ENCODE results near the gene ACYP1. TPM values are rescaled to one million over a fixed set of nuclear protein-coding genes. Genes with fewer than 3 reads are reported as not detected.

ACYP1 gene
- total RNA-seq, 1 donor from 2014 or later: 4.2 TPM

DNA sequence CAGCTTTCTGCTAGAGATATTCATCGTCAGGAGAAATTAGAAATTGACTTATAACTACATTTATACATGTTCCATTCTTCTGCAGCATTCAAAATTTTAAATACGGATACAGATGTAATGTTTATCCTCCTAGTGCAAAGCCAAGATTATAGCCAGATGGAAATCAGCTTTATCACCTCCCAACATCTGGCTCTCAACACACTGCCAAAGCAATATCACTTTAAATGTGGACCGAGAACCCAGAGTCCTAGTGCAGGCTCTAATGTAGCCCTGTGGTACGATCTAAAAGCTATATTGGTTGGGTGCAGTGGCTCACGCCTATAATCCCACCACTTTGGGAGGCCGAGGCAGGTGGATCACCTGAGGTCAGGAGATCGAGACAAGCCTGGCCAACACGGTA is 19.1 kb downstream of the ACYP1 start:
- Mint-ChIP-seq H3K4me1 (ENCODE audit: low read depth) (peaks cover 25% of the 10 kb centered on the region), H3K4me3 (ENCODE audit: unreplicated experiment) (no peak overlapping the region), H3K36me3 (ENCODE audit: low read depth) (peaks cover 2% of the 10 kb centered on the region), H3K27me3 (ENCODE audit: low read depth) (no peaks in the 10 kb centered on the region), H3K9me3 (ENCODE audit: low read depth) (no peaks in the 10 kb centered on the region), H3K27ac (ENCODE audit: unreplicated experiment) (no peak overlapping the region)
- TF ChIP-seq, protein P1, sequence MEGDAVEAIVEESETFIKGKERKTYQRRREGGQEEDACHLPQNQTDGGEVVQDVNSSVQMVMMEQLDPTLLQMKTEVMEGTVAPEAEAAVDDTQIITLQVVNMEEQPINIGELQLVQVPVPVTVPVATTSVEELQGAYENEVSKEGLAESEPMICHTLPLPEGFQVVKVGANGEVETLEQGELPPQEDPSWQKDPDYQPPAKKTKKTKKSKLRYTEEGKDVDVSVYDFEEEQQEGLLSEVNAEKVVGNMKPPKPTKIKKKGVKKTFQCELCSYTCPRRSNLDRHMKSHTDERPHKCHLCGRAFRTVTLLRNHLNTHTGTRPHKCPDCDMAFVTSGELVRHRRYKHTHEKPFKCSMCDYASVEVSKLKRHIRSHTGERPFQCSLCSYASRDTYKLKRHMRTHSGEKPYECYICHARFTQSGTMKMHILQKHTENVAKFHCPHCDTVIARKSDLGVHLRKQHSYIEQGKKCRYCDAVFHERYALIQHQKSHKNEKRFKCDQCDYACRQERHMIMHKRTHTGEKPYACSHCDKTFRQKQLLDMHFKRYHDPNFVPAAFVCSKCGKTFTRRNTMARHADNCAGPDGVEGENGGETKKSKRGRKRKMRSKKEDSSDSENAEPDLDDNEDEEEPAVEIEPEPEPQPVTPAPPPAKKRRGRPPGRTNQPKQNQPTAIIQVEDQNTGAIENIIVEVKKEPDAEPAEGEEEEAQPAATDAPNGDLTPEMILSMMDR (IDR thresholded peaks at IDR 0.05): no peak
- DNase-seq (ENCODE audit: low spot score): no peak

DNA sequence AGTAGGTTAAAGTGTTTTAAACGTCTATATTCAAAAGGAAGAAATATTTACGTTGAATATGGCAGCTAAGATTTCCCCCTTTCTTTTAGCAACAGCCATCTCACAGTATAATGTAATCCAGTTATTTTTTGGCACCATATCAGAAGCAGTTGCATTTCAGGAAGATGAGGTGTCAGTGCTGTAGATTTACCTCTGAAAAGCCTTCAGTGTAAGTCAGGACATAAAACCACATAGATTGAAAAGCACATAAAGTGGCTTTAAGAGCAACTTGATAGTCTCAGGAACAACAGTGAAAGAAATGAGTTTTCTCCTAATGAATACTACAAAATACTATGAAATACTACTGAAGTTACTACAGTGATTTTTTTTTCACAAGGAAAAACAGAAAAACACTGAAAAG is 19.5 kb downstream of the ACYP1 start:
- H3K4me1 Mint-ChIP-seq (ENCODE audit: low read depth): peaks cover 24% of the 10 kb centered on the region
- H3K27me3 Mint-ChIP-seq (ENCODE audit: low read depth): no peaks in the 10 kb centered on the region
- no peaks in the 10 kb centered on the region for H3K9me3 Mint-ChIP-seq (ENCODE audit: low read depth)
- TF ChIP-seq, protein P1 (IDR thresholded peaks at IDR 0.05): no peak
- no peak overlapping the region for H3K4me3 Mint-ChIP-seq (ENCODE audit: unreplicated experiment)
- no peak overlapping the region for H3K27ac Mint-ChIP-seq (ENCODE audit: unreplicated experiment)
- H3K36me3 Mint-ChIP-seq (ENCODE audit: low read depth): peaks cover 2% of the 10 kb centered on the region
- no peak for DNase-seq (ENCODE audit: low spot score)

DNA sequence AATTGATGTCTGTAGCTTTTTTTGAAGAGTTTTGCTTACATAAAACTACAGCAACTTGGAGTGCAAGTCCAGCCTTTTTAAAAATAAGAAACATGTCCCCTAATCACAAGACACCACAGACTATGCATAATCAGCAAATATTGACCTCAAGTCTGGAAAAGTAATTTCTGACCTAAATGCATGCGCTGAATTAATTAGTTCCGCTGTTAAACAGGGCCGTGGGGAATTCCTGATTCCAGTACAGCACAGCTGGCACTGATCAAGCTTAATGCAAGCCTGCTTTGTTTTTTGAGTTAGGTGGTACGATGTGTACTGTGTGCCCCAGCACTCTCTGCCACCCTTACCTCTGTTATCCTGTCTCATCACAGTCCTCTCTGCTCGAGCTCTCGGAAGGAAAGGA is 21.8 kb downstream of the ACYP1 start:
- DNase-seq (ENCODE audit: low spot score): no peak
- H3K4me1 Mint-ChIP-seq (ENCODE audit: low read depth): peaks cover 24% of the 10 kb centered on the region
- peak overlapping the region; percentile 8 for H3K27ac Mint-ChIP-seq (ENCODE audit: unreplicated experiment)
- H3K36me3 Mint-ChIP-seq (ENCODE audit: low read depth): peaks cover 6% of the 10 kb centered on the region
- H3K27me3 Mint-ChIP-seq (ENCODE audit: low read depth): no peaks in the 10 kb centered on the region
- TF ChIP-seq, protein P1 (IDR thresholded peaks at IDR 0.05): no peak
- no peaks in the 10 kb centered on the region for H3K9me3 Mint-ChIP-seq (ENCODE audit: low read depth)
- H3K4me3 Mint-ChIP-seq (ENCODE audit: unreplicated experiment): no peak overlapping the region

DNA sequence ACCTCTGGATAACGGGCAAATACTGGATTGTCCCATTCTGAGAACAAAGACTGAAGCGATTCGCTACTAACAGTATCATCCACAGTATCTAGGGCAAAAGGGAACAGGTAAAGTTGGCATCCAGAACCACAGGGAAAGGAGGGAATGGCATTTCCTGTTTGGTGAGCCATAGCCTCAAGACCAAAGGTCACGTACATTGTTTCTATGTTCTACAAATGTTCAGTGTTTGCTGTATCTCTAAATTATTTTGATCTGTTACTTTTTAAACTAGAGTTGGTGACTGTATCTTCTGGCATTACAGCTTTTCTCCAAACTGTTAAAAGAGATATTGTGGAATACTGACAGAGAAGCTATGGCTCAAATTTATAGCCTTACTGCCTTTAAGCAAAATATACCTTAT is 22.2 kb downstream of the ACYP1 start:
- Mint-ChIP-seq H3K27me3 (ENCODE audit: low read depth) (no peaks in the 10 kb centered on the region), H3K4me1 (ENCODE audit: low read depth) (peaks cover 24% of the 10 kb centered on the region), H3K4me3 (ENCODE audit: unreplicated experiment) (no peak overlapping the region), H3K9me3 (ENCODE audit: low read depth) (no peaks in the 10 kb centered on the region), H3K36me3 (ENCODE audit: low read depth) (peaks cover 8% of the 10 kb centered on the region), H3K27ac (ENCODE audit: unreplicated experiment) (no peak overlapping the region)
- no peak for DNase-seq (ENCODE audit: low spot score)
- TF ChIP-seq, protein P1 (IDR thresholded peaks at IDR 0.05): no peak

DNA sequence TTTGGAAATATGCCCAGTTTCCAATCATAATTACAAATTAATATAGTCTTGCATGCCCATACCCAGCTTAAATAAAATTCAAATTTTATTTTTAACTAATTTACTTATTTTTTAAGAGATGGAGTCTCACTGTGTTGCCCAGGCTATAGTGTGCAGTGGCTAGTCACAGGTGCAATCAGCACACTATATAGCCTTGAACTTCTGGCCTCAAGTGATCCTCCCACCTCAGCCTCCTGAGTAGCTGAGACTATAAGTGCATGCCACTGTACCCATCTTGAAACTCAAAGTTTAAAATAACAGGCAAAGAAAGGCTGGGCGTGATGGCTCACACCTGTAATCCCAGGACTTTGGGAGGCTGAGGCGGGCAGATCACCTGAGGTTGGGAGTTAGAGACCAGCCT is 22.9 kb downstream of the ACYP1 start:
- Mint-ChIP-seq H3K27ac (ENCODE audit: unreplicated experiment) (no peak overlapping the region), H3K4me3 (ENCODE audit: unreplicated experiment) (no peak overlapping the region), H3K27me3 (ENCODE audit: low read depth) (no peaks in the 10 kb centered on the region), H3K4me1 (ENCODE audit: low read depth) (peaks cover 24% of the 10 kb centered on the region), H3K36me3 (ENCODE audit: low read depth) (peaks cover 11% of the 10 kb centered on the region), H3K9me3 (ENCODE audit: low read depth) (no peaks in the 10 kb centered on the region)
- TF ChIP-seq, protein P1 (IDR thresholded peaks at IDR 0.05): no peak
- no peak for DNase-seq (ENCODE audit: low spot score)

All from chondrocyte (in vitro differentiated cells).